Neuronal stem cell (in vitro differentiated cells): Measurements from ENCODE around the gene SHISA9.

Experiments
- DNase-seq: peaks from one replicate; pipeline ENCODE4 v3.0.0-alpha.2; 2013; ENCODE audit warnings: low spot score
- H2AFZ ChIP-seq: one replicate; pipeline ENCODE4 v1.6.1; 2013; ENCODE audit warnings: mild to moderate bottlenecking, low read length, inconsistent platforms
- H2AK5ac ChIP-seq: 2 replicates; pipeline ENCODE4 v1.6.1; 2013; ENCODE audit warnings: low read depth, mild to moderate bottlenecking, inconsistent platforms, low read length, moderate library complexity, mixed read lengths
- H2BK120ac ChIP-seq: 2 replicates; pipeline ENCODE4 v1.6.1; 2013; ENCODE audit warnings: low read depth, mild to moderate bottlenecking, inconsistent platforms, low read length, moderate library complexity, mixed read lengths
- H2BK12ac ChIP-seq: one replicate; pipeline ENCODE4 v1.6.1; 2013; ENCODE audit warnings: low read length, inconsistent platforms
- H2BK15ac ChIP-seq: 2 replicates; pipeline ENCODE4 v1.6.1; 2013; ENCODE audit warnings: mild to moderate bottlenecking, low read length, inconsistent platforms, mixed read lengths
- H2BK5ac ChIP-seq: one replicate; pipeline ENCODE4 v1.6.1; 2013; ENCODE audit warnings: inconsistent platforms, mild to moderate bottlenecking, low read length, moderate library complexity
- H3K14ac ChIP-seq: one replicate; pipeline ENCODE4 v1.6.1; 2013; ENCODE audit warnings: low read length, inconsistent platforms
- H3K18ac ChIP-seq: 2 replicates; pipeline ENCODE4 v1.6.1; 2013; ENCODE audit warnings: low read length, inconsistent platforms
- H3K23ac ChIP-seq: 2 replicates; pipeline ENCODE4 v1.6.1; 2013; ENCODE audit warnings: low read depth, mild to moderate bottlenecking, mixed read lengths, low read length, inconsistent platforms; ENCODE audit not compliant: poor library complexity
- H3K27ac ChIP-seq: replicated peaks from 3 replicates; pipeline ENCODE4 v1.5.1; 2013; ENCODE audit warnings: low read length, inconsistent platforms
- H3K27me3 ChIP-seq, 3 experiments: 2 replicates each; pipeline ENCODE4 v1.6.1; 2013; ENCODE audit warnings: low read length in 3 of 3, mild to moderate bottlenecking in 2 of 3, inconsistent platforms in 1 of 3, low read depth in 1 of 3, mixed read lengths in 1 of 3, moderate library complexity in 1 of 3; ENCODE audit not compliant: control insufficient read depth in 3 of 3, insufficient read depth in 3 of 3
- H3K36me3 ChIP-seq, 2 donors: replicated peaks in 1 of 2; 2 replicates each; pipeline ENCODE4 v1.6.1; 2013; ENCODE audit warnings: low read length in 2 of 2; ENCODE audit not compliant: control insufficient read depth in 2 of 2, insufficient read depth in 2 of 2
- H3K4ac ChIP-seq: 2 replicates; pipeline ENCODE4 v1.6.1; 2013; ENCODE audit warnings: inconsistent platforms, mild to moderate bottlenecking, low read length, moderate library complexity
- H3K4me1 ChIP-seq, 2 donors: 1 replicate in 1 of 2; 2 replicates in 1 of 2; pipeline ENCODE4 v1.6.1; 2013; ENCODE audit warnings: low read length in 2 of 2, low read depth in 1 of 2; ENCODE audit not compliant: control insufficient read depth in 2 of 2, insufficient read depth in 1 of 2
- H3K4me2 ChIP-seq: one replicate; pipeline ENCODE4 v1.6.1; 2013; ENCODE audit warnings: mild to moderate bottlenecking, low read length, inconsistent platforms; ENCODE audit not compliant: insufficient read depth, poor library complexity, severe bottlenecking
- H3K4me3 ChIP-seq, 2 donors: 2 replicates each; pipeline ENCODE4 v1.5.1; 2013; ENCODE audit warnings: low read length in 2 of 2, mild to moderate bottlenecking in 2 of 2, inconsistent platforms in 1 of 2, moderate library complexity in 1 of 2
- H3K79me1 ChIP-seq: one replicate; pipeline ENCODE4 v1.6.1; 2013; ENCODE audit warnings: low read depth, mild to moderate bottlenecking, inconsistent platforms, low read length, moderate library complexity
- H3K9ac ChIP-seq: one replicate; pipeline ENCODE4 v1.6.1; 2013; ENCODE audit warnings: mild to moderate bottlenecking, low read depth, low read length, inconsistent platforms; ENCODE audit not compliant: poor library complexity
- H3K9me3 ChIP-seq, 2 donors: replicated peaks in 1 of 2; 2 replicates each; pipeline versions ENCODE3 to v1.6.1; 2013; ENCODE audit warnings: low read length in 2 of 2, mild to moderate bottlenecking in 2 of 2, inconsistent platforms in 1 of 2, low read depth in 1 of 2, mixed read lengths in 1 of 2, moderate library complexity in 1 of 2; ENCODE audit not compliant: control insufficient read depth in 2 of 2, insufficient read depth in 1 of 2
- H4K8ac ChIP-seq: one replicate; pipeline ENCODE4 v1.6.1; 2013; ENCODE audit warnings: low read depth, mild to moderate bottlenecking, inconsistent platforms, low read length, moderate library complexity
- H4K91ac ChIP-seq: one replicate; pipeline ENCODE4 v1.6.1; 2013; ENCODE audit warnings: low read length, low read depth, mild to moderate bottlenecking, inconsistent platforms; ENCODE audit not compliant: poor library complexity
- WGBS, 2 donors: extraction: QIAGEN DNeasy Blood & Tissue Kit; methylation state at CpG; one replicate each; pipeline ENCODE4 v1.1.7; 2013; ENCODE audit warnings: missing lambda C conversion rate in 2 of 2, mixed read lengths in 1 of 2; ENCODE audit not compliant: insufficient read length in 2 of 2, insufficient replicate concordance in 1 of 2; ENCODE audit errors: extremely low coverage in 2 of 2; 5-methylcytosine and 5-hydroxymethylcytosine counted together

The SHISA9 gene

GRCh38 chr16:13236308-13236707 lies 334.9 kb downstream of the SHISA9 start:
- no peak overlapping the region for H3K4me2 ChIP-seq
- H2BK12ac ChIP-seq = no peak overlapping the region
- H3K27me3 ChIP-seq = no peaks in the 10 kb centered on the region
- no peak overlapping the region for H4K91ac ChIP-seq
- no peaks in the 10 kb centered on the region for H3K79me1 ChIP-seq
- no peak overlapping the region for H3K27ac ChIP-seq
- H3K14ac ChIP-seq = no peak overlapping the region
- no peak overlapping the region for H2BK5ac ChIP-seq
- H2BK15ac ChIP-seq = no peak overlapping the region
- no peaks in the 10 kb centered on the region for H3K4me1 ChIP-seq
- no peak overlapping the region for H4K8ac ChIP-seq
- H3K36me3 ChIP-seq = no peaks in the 10 kb centered on the region
- H3K4me3 ChIP-seq = no peak overlapping the region
- H2AK5ac ChIP-seq = no peak overlapping the region
- H2AFZ ChIP-seq = no peak overlapping the region
- H3K4ac ChIP-seq = no peak overlapping the region
- no peak overlapping the region for H3K18ac ChIP-seq
- H3K23ac ChIP-seq = no peak overlapping the region
- H3K9me3 ChIP-seq = peaks cover 0 to 2% of the 10 kb centered on the region in 2 donors
- WGBS, 2 donors = no CpG with 5 or more reads among the region's 6 CpGs
- no peak overlapping the region for H3K9ac ChIP-seq
- no peak for DNase-seq
- H2BK120ac ChIP-seq = no peak overlapping the region

DNA sequence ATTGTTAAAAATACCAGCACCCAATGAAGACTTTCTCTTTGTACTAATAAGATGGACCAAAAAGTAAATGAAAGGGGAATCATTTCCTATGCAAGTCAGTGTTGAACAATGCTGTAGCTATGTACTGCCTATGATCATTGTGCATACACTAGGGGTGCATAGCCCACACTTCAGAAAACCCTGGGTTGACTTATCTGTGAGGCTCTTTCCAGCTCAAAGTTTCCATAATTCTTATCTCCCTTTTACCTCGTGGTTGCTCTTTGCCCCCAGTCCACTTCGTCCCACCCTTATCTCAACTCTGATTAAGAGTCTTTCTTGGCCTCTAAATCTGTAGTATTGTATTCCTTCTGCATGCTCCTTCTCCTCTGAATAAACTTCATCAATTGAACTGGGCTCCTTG lies 336.8 kb downstream of the SHISA9 start:
- no CpG with 5 or more reads among the region's 2 CpGs for WGBS, 2 donors
- no peak overlapping the region for H4K91ac ChIP-seq
- H2AK5ac ChIP-seq = no peak overlapping the region
- no peaks in the 10 kb centered on the region for H3K79me1 ChIP-seq
- no peak overlapping the region for H3K23ac ChIP-seq
- DNase-seq = no peak
- H2BK15ac ChIP-seq = no peak overlapping the region
- no peak overlapping the region for H2BK12ac ChIP-seq
- H3K36me3 ChIP-seq = no peaks in the 10 kb centered on the region
- no peak overlapping the region for H3K4me2 ChIP-seq
- peaks cover 0 to 2% of the 10 kb centered on the region in 2 donors for H3K9me3 ChIP-seq
- H3K4me3 ChIP-seq = no peak overlapping the region
- H3K14ac ChIP-seq = no peak overlapping the region
- H4K8ac ChIP-seq = no peak overlapping the region
- H2BK120ac ChIP-seq = no peak overlapping the region
- no peaks in the 10 kb centered on the region for H3K4me1 ChIP-seq
- H3K27me3 ChIP-seq = no peaks in the 10 kb centered on the region
- H3K27ac ChIP-seq = no peak overlapping the region
- H2AFZ ChIP-seq = no peak overlapping the region
- H3K9ac ChIP-seq = no peak overlapping the region
- H3K18ac ChIP-seq = no peak overlapping the region
- no peak overlapping the region for H2BK5ac ChIP-seq
- H3K4ac ChIP-seq = no peak overlapping the region

DNA sequence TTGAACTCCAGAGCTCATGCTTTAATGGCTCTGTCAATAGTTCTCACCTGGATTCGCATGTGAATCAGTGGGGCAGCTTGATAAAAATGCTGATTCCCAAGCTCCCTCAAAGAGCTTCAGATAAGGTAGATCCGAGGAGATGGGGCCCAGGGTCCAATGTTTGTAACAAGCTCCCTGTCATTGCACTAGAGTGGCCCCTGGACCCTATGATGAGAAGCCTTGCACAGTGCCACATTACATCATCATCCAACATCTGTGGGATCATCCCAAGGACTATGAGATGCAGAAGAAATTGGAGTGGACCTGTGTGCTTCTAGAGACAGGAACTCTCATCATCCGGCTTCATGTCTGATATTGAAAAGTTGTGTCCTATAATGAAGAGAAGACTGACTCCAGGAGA lies 340.8 kb downstream of the SHISA9 start:
- Histone ChIP-seq H2BK12ac (no peak overlapping the region), H3K4ac (no peak overlapping the region), H3K27ac (no peak overlapping the region), H3K4me1 (no peaks in the 10 kb centered on the region), H3K27me3 (no peaks in the 10 kb centered on the region), H4K8ac (no peak overlapping the region), H2AFZ (no peak overlapping the region), H3K14ac (no peak overlapping the region), H3K36me3 (no peaks in the 10 kb centered on the region), H2BK5ac (no peak overlapping the region), H2BK15ac (no peak overlapping the region), H2BK120ac (no peak overlapping the region), H3K4me3 (no peak overlapping the region), H4K91ac (no peak overlapping the region), H3K9me3 (peaks cover 0 to 2% of the 10 kb centered on the region in 2 donors), H3K4me2 (no peak overlapping the region), H2AK5ac (no peak overlapping the region), H3K18ac (no peak overlapping the region), H3K23ac (no peak overlapping the region), H3K9ac (no peak overlapping the region), H3K79me1 (no peaks in the 10 kb centered on the region)
- no CpG with 5 or more reads among the region's 3 CpGs for WGBS, 2 donors
- DNase-seq = no peak

GRCh38 chr16:13244770-13245169 lies 343.4 kb downstream of the SHISA9 start:
- Histone ChIP-seq H3K9ac (no peak overlapping the region), H3K4me1 (no peaks in the 10 kb centered on the region), H4K91ac (no peak overlapping the region), H2BK120ac (no peak overlapping the region), H3K9me3 (peaks cover 0 to 2% of the 10 kb centered on the region in 2 donors), H4K8ac (no peak overlapping the region), H2BK15ac (no peak overlapping the region), H3K27ac (no peak overlapping the region), H3K14ac (no peak overlapping the region), H3K4ac (no peak overlapping the region), H2BK12ac (no peak overlapping the region), H3K79me1 (no peaks in the 10 kb centered on the region), H3K18ac (no peak overlapping the region), H2AK5ac (no peak overlapping the region), H3K36me3 (no peaks in the 10 kb centered on the region), H2BK5ac (no peak overlapping the region), H3K4me2 (no peak overlapping the region), H3K23ac (no peak overlapping the region), H3K4me3 (no peak overlapping the region), H3K27me3 (no peaks in the 10 kb centered on the region), H2AFZ (no peak overlapping the region)
- no peak for DNase-seq
- no CpG with 5 or more reads among the region's 5 CpGs for WGBS, 2 donors
